Keratinocyte (primary cell): ENCODE data around the gene IL36RN. TPM values are rescaled to one million over a fixed set of nuclear protein-coding genes. Genes with fewer than 3 reads are reported as not detected.

Experiments used
- DNase-seq: peaks from one replicate; pipeline ENCODE4 v3.0.0-alpha.2; 2011; ENCODE audit warnings: low read depth, missing footprints, low spot score
- FAIRE-seq: peaks from 2 replicates; lab custom pipeline; 2011; peaks lifted over from hg19 to GRCh38; lab: Jason Lieb, UNC
- H2AFZ ChIP-seq: 2 replicates; pipeline ENCODE4 v1.6.0; 2012; ENCODE audit warnings: low read length, control low read depth, inconsistent platforms; ENCODE audit not compliant: control insufficient read depth
- H3K27ac ChIP-seq: 2 replicates; pipeline ENCODE4 v1.5.1; 2011; ENCODE audit warnings: low read length; ENCODE audit not compliant: control insufficient read depth, insufficient read depth
- H3K27me3 ChIP-seq: 3 replicates; pipeline ENCODE4 v1.6.0; 2011; ENCODE audit warnings: low read length; ENCODE audit not compliant: control insufficient read depth, insufficient read depth; ENCODE audit errors: extremely low read depth
- H3K36me3 ChIP-seq, 2 experiments: 2 replicates in 1 of 2; 3 replicates in 1 of 2; pipeline ENCODE4 v1.5.1; 2011; ENCODE audit warnings: low read length in 2 of 2, mild to moderate bottlenecking in 1 of 2; ENCODE audit not compliant: control insufficient read depth in 2 of 2, insufficient read depth in 2 of 2; ENCODE audit errors: extremely low read depth in 1 of 2
- H3K4me1 ChIP-seq: 3 replicates; pipeline ENCODE4 v1.5.1; 2011; ENCODE audit warnings: low read length; ENCODE audit not compliant: control insufficient read depth, insufficient read depth; ENCODE audit errors: extremely low read depth
- H3K4me2 ChIP-seq: 3 replicates; pipeline ENCODE4 v1.6.0; 2011; ENCODE audit warnings: low read depth, low read length; ENCODE audit not compliant: control insufficient read depth, insufficient read depth; ENCODE audit errors: extremely low read depth
- H3K4me3 ChIP-seq, 3 experiments: fragments of 200-600 bp in 1 of 3; sonication (generic) in 1 of 3; 2 replicates in 2 of 3; 3 replicates in 1 of 3; pipeline ENCODE4 v1.5.1; 2011 to 2016; ENCODE audit warnings: low read length in 3 of 3, mild to moderate bottlenecking in 3 of 3, control low read depth in 2 of 3, inconsistent platforms in 1 of 3, low read depth in 1 of 3, mixed read lengths in 1 of 3, mixed run types in 1 of 3, moderate library complexity in 1 of 3; ENCODE audit not compliant: control insufficient read depth in 2 of 3, insufficient read depth in 2 of 3; ENCODE audit errors: extremely low read depth in 1 of 3
- H3K79me2 ChIP-seq: 2 replicates; pipeline ENCODE4 v1.6.0; 2012; ENCODE audit warnings: low read length; ENCODE audit not compliant: control insufficient read depth, insufficient read depth
- H3K9ac ChIP-seq: 3 replicates; pipeline ENCODE4 v1.6.0; 2011; ENCODE audit warnings: low read length; ENCODE audit not compliant: control insufficient read depth, insufficient read depth; ENCODE audit errors: extremely low read depth
- H3K9me1 ChIP-seq: 3 replicates; pipeline ENCODE4 v1.6.0; 2011; ENCODE audit warnings: low read length; ENCODE audit not compliant: control insufficient read depth, insufficient read depth; ENCODE audit errors: extremely low read depth
- H3K9me3 ChIP-seq: 2 replicates; pipeline ENCODE4 v1.5.1; 2012; ENCODE audit warnings: low read depth, low read length; ENCODE audit not compliant: control insufficient read depth
- H4K20me1 ChIP-seq: 3 replicates; pipeline ENCODE4 v1.6.0; 2011; ENCODE audit warnings: low read length; ENCODE audit not compliant: control insufficient read depth, insufficient read depth; ENCODE audit errors: extremely low read depth
- EZH2 ChIP-seq: IDR thresholded peaks from one replicate; pipeline ENCODE4 v1.6.1; 2012; ENCODE audit warnings: inconsistent platforms, mild to moderate bottlenecking, low read length, moderate library complexity
- dilution Hi-C: fragments of 300-500 bp; cut with MboI; formaldehyde crosslinking; loops from one replicate; pipeline ENCODE4 v1.7.0; 2020; ENCODE audit warnings: low sequenced_read_pairs; ENCODE audit not compliant: extremely low pct_ligation_motif_present
- polyA plus RNA-seq, 5 experiments: library from polyadenylated mRNA; depleted of rRNA in 3 of 5; stranded (reverse) in 3 of 5; stranded (forward) in 1 of 5; unstranded in 1 of 5; fragments of >200 nt; gene quantifications; 1 replicate in 1 of 5; 2 replicates in 3 of 5; 3 replicates in 1 of 5; pipeline versions ENCODE4 v1.2.1 to v1.2.3, GENCODE V29; 2011 to 2012; ENCODE audit warnings: missing spikeins in 2 of 5, low read depth in 1 of 5, low replicate concordance in 1 of 5
- TF ChIP-seq, protein P1 (sequence below), 3 experiments: IDR thresholded peaks in 1 of 3; conservative IDR thresholded peaks in 1 of 3; optimal IDR thresholded peaks in 1 of 3; 2 replicates in 2 of 3; 3 replicates in 1 of 3; pipeline versions ENCODE3 to v1.5.1; 2011; ENCODE audit warnings: low read length in 3 of 3, mild to moderate bottlenecking in 3 of 3, moderate library complexity in 2 of 3, control low read depth in 1 of 3, inconsistent platforms in 1 of 3; ENCODE audit not compliant: insufficient read depth in 2 of 3; ENCODE audit errors: extremely low read depth in 1 of 3

IL36RN gene
- polyA plus RNA-seq, 1 donor (not counting 4 experiments of a cell fraction or from before 2014, with no cell fraction given), result 3.9 TPM

DNA sequence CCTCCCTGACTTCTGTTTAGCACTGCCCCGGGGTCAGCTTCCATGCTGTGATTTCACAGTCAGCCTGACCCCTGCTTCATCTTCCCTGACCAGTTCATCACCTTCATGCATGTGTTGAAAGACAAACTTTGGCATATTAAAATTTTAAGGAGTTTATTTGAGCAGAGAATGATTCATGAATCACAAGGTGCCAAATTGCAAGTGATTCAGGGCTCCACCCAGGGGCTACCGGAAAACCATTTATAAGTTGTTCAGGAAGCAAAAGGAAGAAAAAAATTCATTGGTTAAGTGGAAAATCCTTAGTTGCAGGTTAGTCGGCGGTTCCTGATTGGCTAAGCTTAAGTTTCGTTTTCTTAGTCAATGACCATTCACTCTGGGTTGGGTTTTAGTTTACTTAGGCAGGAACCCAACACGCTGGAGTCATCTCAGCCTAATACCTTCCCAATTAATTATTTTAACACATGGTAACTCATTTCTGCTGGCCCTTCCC lies 19.4 kb downstream of the IL36RN start:
- peaks cover 3% of the 10 kb centered on the region for H3K9me1 ChIP-seq
- peak overlapping the region in 2 of 3 experiments; percentile 18 to 45 for H3K4me3 ChIP-seq
- peak overlapping the region; percentile 100 for H3K27ac ChIP-seq
- H3K79me2 ChIP-seq, result no peaks in the 10 kb centered on the region
- FAIRE-seq (peak; percentile 68), DNase-seq (peak; percentile 87)
- no peaks in the 10 kb centered on the region for H3K27me3 ChIP-seq
- dilution Hi-C loops, result no loop called here
- no peaks in the 10 kb centered on the region for H3K36me3 ChIP-seq
- H3K4me1 ChIP-seq, result peaks cover 53% of the 10 kb centered on the region
- peak overlapping the region; percentile 88 for H3K9ac ChIP-seq
- no peaks in the 10 kb centered on the region for H3K9me3 ChIP-seq
- TF ChIP-seq, protein P1, sequence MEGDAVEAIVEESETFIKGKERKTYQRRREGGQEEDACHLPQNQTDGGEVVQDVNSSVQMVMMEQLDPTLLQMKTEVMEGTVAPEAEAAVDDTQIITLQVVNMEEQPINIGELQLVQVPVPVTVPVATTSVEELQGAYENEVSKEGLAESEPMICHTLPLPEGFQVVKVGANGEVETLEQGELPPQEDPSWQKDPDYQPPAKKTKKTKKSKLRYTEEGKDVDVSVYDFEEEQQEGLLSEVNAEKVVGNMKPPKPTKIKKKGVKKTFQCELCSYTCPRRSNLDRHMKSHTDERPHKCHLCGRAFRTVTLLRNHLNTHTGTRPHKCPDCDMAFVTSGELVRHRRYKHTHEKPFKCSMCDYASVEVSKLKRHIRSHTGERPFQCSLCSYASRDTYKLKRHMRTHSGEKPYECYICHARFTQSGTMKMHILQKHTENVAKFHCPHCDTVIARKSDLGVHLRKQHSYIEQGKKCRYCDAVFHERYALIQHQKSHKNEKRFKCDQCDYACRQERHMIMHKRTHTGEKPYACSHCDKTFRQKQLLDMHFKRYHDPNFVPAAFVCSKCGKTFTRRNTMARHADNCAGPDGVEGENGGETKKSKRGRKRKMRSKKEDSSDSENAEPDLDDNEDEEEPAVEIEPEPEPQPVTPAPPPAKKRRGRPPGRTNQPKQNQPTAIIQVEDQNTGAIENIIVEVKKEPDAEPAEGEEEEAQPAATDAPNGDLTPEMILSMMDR (optimal IDR thresholded peaks at IDR 0.05 in 1 of 3, IDR thresholded peaks at IDR 0.05 in 1 of 3, conservative IDR thresholded peaks at IDR 0.05 in 1 of 3; ENCODE audit: extremely low read depth in 1 of 3, insufficient read depth in 2 of 3, low read length in 3 of 3), result no peak
- TF ChIP-seq EZH2, result no peak
- peak overlapping the region; percentile 25 for H2AFZ ChIP-seq
- peak overlapping the region; percentile 73 for H3K4me2 ChIP-seq
- no peaks in the 10 kb centered on the region for H4K20me1 ChIP-seq

DNA sequence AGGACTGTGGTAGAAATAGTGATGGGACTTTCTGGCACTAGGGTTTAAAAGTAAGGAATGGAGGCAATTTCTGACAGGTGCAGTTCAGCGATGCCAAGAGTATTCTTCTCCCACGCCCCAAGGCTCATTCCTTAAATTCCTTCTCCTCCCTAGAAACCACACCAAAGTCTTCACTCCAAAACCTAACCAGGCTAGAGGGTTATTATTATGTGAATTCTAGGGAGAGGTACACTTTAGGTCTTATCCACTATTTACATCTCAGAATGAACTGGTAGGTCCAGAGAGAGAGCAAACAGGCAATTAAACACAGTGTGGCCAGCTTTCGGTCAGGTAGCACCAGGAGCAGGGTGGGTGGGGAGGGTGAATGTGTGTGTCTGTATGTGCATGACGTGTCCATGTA lies 20.1 kb downstream of the IL36RN start:
- H3K4me1 ChIP-seq, result peaks cover 46% of the 10 kb centered on the region
- DNase-seq, result no peak
- H3K4me3 ChIP-seq, result peak overlapping the region in 1 of 3 experiments; percentile 6
- peaks cover 3% of the 10 kb centered on the region for H3K9me1 ChIP-seq
- H4K20me1 ChIP-seq, result no peaks in the 10 kb centered on the region
- H3K27me3 ChIP-seq, result no peaks in the 10 kb centered on the region
- no peaks in the 10 kb centered on the region for H3K36me3 ChIP-seq
- TF ChIP-seq, protein P1 (optimal IDR thresholded peaks at IDR 0.05 in 1 of 3, IDR thresholded peaks at IDR 0.05 in 1 of 3, conservative IDR thresholded peaks at IDR 0.05 in 1 of 3; ENCODE audit: extremely low read depth in 1 of 3, insufficient read depth in 2 of 3, low read length in 3 of 3), result no peak
- TF ChIP-seq EZH2, result no peak
- no peaks in the 10 kb centered on the region for H3K79me2 ChIP-seq
- H3K27ac ChIP-seq, result peak overlapping the region; percentile 100
- FAIRE-seq, result peak; percentile 68
- H3K4me2 ChIP-seq, result peak overlapping the region; percentile 73
- H3K9ac ChIP-seq, result peak overlapping the region; percentile 88
- no peaks in the 10 kb centered on the region for H3K9me3 ChIP-seq
- no peak overlapping the region for H2AFZ ChIP-seq
- dilution Hi-C loops, result no loop called here
